Subcutaneous adipose tissue (tissue), 4 donors: ENCODE data around the gene ARID4A. TPM values are rescaled to one million over a fixed set of nuclear protein-coding genes. Genes with fewer than 3 reads are reported as not detected.

Experiments
- total RNA-seq, 4 donors: library from RNA; depleted of rRNA; stranded (reverse); fragments of >200 nt; gene quantifications; one replicate each; pipeline ENCODE4 v1.1.0, GENCODE V29; 2016
- TF ChIP-seq, protein P1 (sequence below): fragments of 450-650 bp; IDR thresholded peaks from one replicate; pipeline ENCODE4 v1.5.1; 2016; ENCODE audit warnings: low read depth, mild to moderate bottlenecking, control low read depth, antibody characterized with exemption, moderate library complexity

Gene ARID4A
- total RNA-seq, result 10 to 100 TPM; 34.9 to 40.5 (median 39.7) TPM

DNA sequence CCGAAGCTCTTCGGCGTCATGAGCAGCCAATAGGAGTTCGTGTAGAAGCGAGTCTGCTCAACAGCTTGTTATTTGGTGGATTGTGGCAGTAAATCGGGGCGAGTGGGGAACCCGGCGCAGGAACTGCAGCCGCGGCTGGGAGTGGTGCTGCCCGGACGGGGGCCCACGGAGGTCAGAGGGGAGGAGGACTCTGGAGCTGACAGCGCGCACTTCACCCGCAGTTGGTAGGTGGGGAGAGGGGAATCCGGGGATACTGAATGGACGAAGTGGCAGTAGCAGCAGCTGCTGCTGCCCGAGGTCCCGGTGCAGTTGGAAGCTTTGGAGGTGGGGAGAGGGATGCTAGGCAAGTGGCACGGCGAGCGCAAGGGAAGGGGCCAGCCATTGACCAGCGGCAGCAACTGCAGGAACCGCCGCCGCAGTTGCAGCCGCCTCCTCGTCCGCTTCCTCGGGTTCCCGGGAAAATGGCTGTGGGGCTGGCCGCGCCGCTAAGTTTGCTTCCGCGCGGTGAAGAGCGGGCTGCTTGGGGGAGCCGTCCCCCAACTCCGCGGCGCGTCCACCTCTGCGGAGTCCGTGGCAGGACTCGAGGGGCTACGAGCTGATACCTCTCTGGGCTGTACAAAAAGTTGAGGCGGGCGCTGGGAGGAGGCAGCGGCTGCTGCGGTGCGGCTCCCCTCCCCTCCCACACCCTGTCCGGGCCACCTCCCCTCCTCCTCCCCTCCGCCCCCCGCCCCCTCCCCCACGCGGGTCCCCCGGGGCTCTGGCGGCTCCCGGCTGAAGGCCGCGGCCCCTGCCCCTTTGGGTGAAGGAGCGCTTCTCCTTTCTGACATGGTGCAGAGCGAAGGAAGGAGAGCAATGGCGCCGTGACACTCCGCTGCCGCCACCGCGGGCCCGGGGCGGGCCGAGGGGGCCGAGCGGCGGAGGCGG is at the start of gene ARID4A:
ARID4A (plus strand) TSS at position 79 of the 924 bp plus-strand sequence. CDS start 1,300 bp downstream, outside the sequence.
- TF ChIP-seq, protein P1, sequence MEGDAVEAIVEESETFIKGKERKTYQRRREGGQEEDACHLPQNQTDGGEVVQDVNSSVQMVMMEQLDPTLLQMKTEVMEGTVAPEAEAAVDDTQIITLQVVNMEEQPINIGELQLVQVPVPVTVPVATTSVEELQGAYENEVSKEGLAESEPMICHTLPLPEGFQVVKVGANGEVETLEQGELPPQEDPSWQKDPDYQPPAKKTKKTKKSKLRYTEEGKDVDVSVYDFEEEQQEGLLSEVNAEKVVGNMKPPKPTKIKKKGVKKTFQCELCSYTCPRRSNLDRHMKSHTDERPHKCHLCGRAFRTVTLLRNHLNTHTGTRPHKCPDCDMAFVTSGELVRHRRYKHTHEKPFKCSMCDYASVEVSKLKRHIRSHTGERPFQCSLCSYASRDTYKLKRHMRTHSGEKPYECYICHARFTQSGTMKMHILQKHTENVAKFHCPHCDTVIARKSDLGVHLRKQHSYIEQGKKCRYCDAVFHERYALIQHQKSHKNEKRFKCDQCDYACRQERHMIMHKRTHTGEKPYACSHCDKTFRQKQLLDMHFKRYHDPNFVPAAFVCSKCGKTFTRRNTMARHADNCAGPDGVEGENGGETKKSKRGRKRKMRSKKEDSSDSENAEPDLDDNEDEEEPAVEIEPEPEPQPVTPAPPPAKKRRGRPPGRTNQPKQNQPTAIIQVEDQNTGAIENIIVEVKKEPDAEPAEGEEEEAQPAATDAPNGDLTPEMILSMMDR, result no peak

DNA sequence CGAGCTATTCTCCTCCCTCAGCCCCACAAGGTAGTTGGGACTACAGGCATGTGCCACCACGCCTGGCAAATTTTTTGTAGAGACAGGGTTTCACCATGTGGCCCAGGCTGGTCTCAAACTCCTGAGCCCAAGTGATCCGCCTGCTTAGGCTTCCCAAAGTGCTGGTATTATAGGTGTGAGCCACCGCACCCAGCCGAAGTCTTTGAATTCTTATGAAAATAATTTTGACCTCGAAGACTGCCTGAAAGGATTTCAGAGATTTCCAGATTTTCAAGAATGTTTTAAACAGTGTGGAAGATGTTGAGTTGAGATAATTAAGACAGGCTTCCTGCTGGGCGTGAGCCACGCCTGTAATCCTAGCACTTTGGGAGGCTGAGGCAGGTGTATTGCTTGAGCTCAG is 48.7 kb upstream of the ARID4A start:
- TF ChIP-seq, protein P1, result no peak

DNA sequence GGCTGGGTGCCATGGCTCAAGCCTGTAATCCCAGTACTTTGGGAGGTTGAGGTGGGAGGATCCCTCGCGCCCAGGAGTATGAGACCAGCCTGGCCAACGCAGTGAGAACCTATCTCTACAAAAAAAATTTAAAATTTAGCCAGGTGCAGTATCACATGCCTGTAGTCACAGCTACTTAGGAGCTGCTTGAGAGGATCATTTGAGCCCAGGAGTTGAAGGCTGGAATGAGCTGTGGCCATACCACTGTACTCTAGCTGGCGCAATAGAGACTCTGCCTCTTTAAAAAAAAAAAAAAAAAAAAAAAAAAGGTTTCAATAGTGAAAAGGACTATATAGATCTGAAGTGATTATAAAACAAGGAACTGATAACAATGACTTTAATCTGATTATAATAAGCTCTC is 40.2 kb upstream of the ARID4A start:
- TF ChIP-seq, protein P1, result no peak

DNA sequence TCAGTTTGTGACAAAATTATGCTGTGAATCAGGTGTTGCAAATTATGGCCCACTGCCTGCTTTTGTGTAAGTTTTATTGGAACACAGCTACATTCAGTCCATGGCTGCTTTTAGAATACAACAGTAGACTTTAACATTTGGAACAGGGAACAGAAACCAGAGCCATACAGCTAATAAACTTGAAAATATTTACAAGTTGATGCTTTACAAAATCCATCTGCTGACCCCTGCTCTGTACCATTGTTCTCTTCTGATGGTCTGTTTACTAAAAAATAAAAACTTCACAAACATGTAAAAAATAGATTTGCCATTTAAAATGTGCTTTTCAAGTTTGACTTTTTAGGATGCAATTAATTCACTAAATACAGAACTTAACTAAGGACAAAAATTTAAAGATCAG is 33.0 kb upstream of the ARID4A start:
- TF ChIP-seq, protein P1, result no peak

DNA sequence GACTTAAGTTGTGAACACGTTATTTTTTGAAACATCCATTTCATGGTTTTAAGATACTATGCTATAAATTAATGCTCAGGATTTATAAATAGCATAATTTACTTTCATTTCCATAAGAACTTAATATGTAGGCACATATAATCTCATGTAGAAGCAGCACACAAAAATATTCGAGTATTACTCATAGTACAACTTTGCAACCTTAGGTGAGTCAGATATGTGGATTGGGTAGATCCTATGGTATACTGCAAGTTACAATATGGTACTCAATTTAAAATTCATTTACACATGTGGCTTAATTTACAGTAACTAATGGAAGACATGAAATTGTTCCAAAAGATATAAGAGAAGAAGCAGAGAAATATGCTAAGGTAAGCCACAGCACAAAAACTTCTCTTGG is 27.7 kb upstream of the ARID4A start:
- TF ChIP-seq, protein P1, result no peak

GRCh38 chr14:58272588-58273372 is 25.6 kb upstream of the ARID4A start:
- TF ChIP-seq, protein P1, result no peak

DNA sequence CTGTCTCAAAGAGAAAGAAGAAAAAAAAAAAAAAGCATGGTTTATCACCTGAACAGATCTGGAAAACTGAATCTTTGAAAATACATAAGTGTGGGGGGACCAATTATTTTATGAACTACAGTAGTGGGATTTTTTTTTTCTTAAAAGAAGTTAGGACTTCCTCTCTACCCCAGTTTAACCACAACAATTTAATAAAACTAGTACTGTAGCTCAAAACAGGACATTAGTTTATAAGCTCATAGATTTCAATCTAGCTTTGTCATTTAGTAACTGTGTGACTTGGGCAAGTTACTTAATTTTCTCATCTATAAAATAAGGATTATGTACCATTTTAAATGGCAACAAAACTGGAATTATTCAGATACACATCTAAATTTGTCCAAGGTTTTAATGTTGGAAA is 23.5 kb upstream of the ARID4A start:
- TF ChIP-seq, protein P1, result no peak
